Measurements from ENCODE around the gene RANBP3. TPM values are rescaled to one million over a fixed set of nuclear protein-coding genes. Genes with fewer than 3 reads are reported as not detected.
A peak's percentile ranks its signal among the peaks of the same experiment; 100 is the strongest.

Gene RANBP3
- total RNA-seq, 3 donors from 2014 or later (not counting 1 experiment from before 2014, with no cell fraction given), result 73.9 to 95.2 (median 89.7) TPM

- WGBS (ENCODE audit: insufficient coverage), result 80% methylated on average over 18 of the region's 18 CpGs
These were observed 25.5 kb downstream of the RANBP3 start for GRCh38 chr19:5952193-5953029.

GRCh38 chr19:5951338-5951861, 26.5 kb downstream of the RANBP3 start:
- intact Hi-C loops (cut with micrococcal nuclease), result no loop called here
- ATAC-seq (no peak), DNase-seq (no peak)
- Histone ChIP-seq H3K27ac (ENCODE audit: low read length) (no peak overlapping the region), H3K4me1 (ENCODE audit: control insufficient read depth, insufficient read depth, low read length) (peaks cover 67% of the 10 kb centered on the region), H3K36me3 (ENCODE audit: control insufficient read depth, insufficient read depth, low read length) (peaks cover 3% of the 10 kb centered on the region), H3K9me3 (ENCODE audit: control insufficient read depth, insufficient read depth, low read length) (no peaks in the 10 kb centered on the region), H3K27me3 (ENCODE audit: control insufficient read depth, insufficient read depth, low read length) (no peaks in the 10 kb centered on the region), H3K4me3 (ENCODE audit: low read length) (no peak overlapping the region)
- H3K27me3 Mint-ChIP-seq (ENCODE audit: low read depth in 2 of 2), result no peaks in the 10 kb centered on the region
- no peaks in the 10 kb centered on the region for H3K9me3 Mint-ChIP-seq
- 57% methylated on average over 19 of the region's 19 CpGs for WGBS (ENCODE audit: insufficient coverage)
- H3K4me3 Mint-ChIP-seq, result no peak overlapping the region
- peak overlapping the region; percentile 62 to 84 for H3K27ac Mint-ChIP-seq
- H3K36me3 Mint-ChIP-seq, result no peaks in the 10 kb centered on the region
- TF ChIP-seq CTCF (IDR thresholded peaks at IDR 0.05), result no peak
- peaks cover 75 to 91% of the 10 kb centered on the region in 2 donors for H3K4me1 Mint-ChIP-seq

More at GRCh38 chr19:5952193-5953029, 25.5 kb downstream of the RANBP3 start:
- no peaks in the 10 kb centered on the region for H3K27me3 Mint-ChIP-seq (ENCODE audit: low read depth in 2 of 2)
- Histone ChIP-seq H3K4me3 (ENCODE audit: low read length) (no peak overlapping the region), H3K27me3 (ENCODE audit: control insufficient read depth, insufficient read depth, low read length) (no peaks in the 10 kb centered on the region), H3K4me1 (ENCODE audit: control insufficient read depth, insufficient read depth, low read length) (peaks cover 66% of the 10 kb centered on the region), H3K9me3 (ENCODE audit: control insufficient read depth, insufficient read depth, low read length) (no peaks in the 10 kb centered on the region), H3K27ac (ENCODE audit: low read length) (peak overlapping the region; percentile 68), H3K36me3 (ENCODE audit: control insufficient read depth, insufficient read depth, low read length) (peaks cover 3% of the 10 kb centered on the region)
- intact Hi-C loops (cut with micrococcal nuclease), result loop anchor here (1.0 kb wide), 1 partner anchor 10 kb away; no protein-coding TSS in a partner anchor
- DNase-seq (no peak), ATAC-seq (peak in 2 of 3 donors; percentile 55 to 67)
- H3K4me3 Mint-ChIP-seq, result peak overlapping the region; percentile 83
- TF ChIP-seq CTCF (IDR thresholded peaks at IDR 0.05), result no peak
- peaks cover 77 to 90% of the 10 kb centered on the region in 2 donors for H3K4me1 Mint-ChIP-seq
- H3K9me3 Mint-ChIP-seq, result no peaks in the 10 kb centered on the region
- no peaks in the 10 kb centered on the region for H3K36me3 Mint-ChIP-seq
- peak overlapping the region; percentile 84 to 90 for H3K27ac Mint-ChIP-seq

GRCh38 chr19:5950741-5951140, 27.2 kb downstream of the RANBP3 start:
- Histone ChIP-seq H3K27me3 (ENCODE audit: control insufficient read depth, insufficient read depth, low read length) (no peaks in the 10 kb centered on the region), H3K36me3 (ENCODE audit: control insufficient read depth, insufficient read depth, low read length) (peaks cover 3% of the 10 kb centered on the region), H3K4me1 (ENCODE audit: control insufficient read depth, insufficient read depth, low read length) (peaks cover 67% of the 10 kb centered on the region), H3K4me3 (ENCODE audit: low read length) (no peak overlapping the region), H3K9me3 (ENCODE audit: control insufficient read depth, insufficient read depth, low read length) (no peaks in the 10 kb centered on the region), H3K27ac (ENCODE audit: low read length) (no peak overlapping the region)
- H3K4me3 Mint-ChIP-seq, result no peak overlapping the region
- no peaks in the 10 kb centered on the region for H3K36me3 Mint-ChIP-seq
- DNase-seq (peak in 1 of 2 donors; percentile 52), ATAC-seq (no peak)
- H3K27ac Mint-ChIP-seq, result peak overlapping the region; percentile 62 to 84
- no peaks in the 10 kb centered on the region for H3K9me3 Mint-ChIP-seq
- TF ChIP-seq CTCF (IDR thresholded peaks at IDR 0.05), result no peak
- H3K4me1 Mint-ChIP-seq, result peaks cover 76 to 92% of the 10 kb centered on the region in 2 donors
- intact Hi-C loops (cut with micrococcal nuclease), result no loop called here
- no peaks in the 10 kb centered on the region for H3K27me3 Mint-ChIP-seq (ENCODE audit: low read depth in 2 of 2)
- 58% methylated on average over 3 of the region's 3 CpGs for WGBS (ENCODE audit: insufficient coverage)

Data from natural killer cell (primary cell).